AML-193 (cell line): ENCODE results near the gene ACVR2B.

Experiments
- DNase-seq, 2 experiments: peaks; one replicate each; lab custom pipeline; 2025; lab: John Stamatoyannopoulos, UW

ACVR2B gene

GRCh38 chr3:38458796-38459498 lies 5.3 kb downstream of the ACVR2B start:
- no peak for DNase-seq

- no peak for DNase-seq
Measured at GRCh38 chr3:38459499-38460048, 5.9 kb downstream of the ACVR2B start.

- no peak for DNase-seq
Measured at GRCh38 chr3:38460377-38461270, 6.9 kb downstream of the ACVR2B start.

GRCh38 chr3:38465588-38466154 lies 12.0 kb downstream of the ACVR2B start:
- no peak for DNase-seq

GRCh38 chr3:38468765-38469164 lies 15.1 kb downstream of the ACVR2B start:
- DNase-seq: no peak

GRCh38 chr3:38469852-38470251 lies 16.2 kb downstream of the ACVR2B start:
- DNase-seq: no peak

- no peak for DNase-seq
Measured at GRCh38 chr3:38471260-38471857, 17.7 kb downstream of the ACVR2B start.

GRCh38 chr3:38472342-38472741 lies 18.7 kb downstream of the ACVR2B start:
- DNase-seq: no peak

GRCh38 chr3:38473229-38473628 lies 19.5 kb downstream of the ACVR2B start:
- no peak for DNase-seq

GRCh38 chr3:38474928-38475605 lies 21.4 kb downstream of the ACVR2B start:
- no peak for DNase-seq

GRCh38 chr3:38475716-38476115 lies 22.0 kb downstream of the ACVR2B start:
- no peak for DNase-seq

GRCh38 chr3:38476157-38476756 lies 22.6 kb downstream of the ACVR2B start:
- no peak for DNase-seq

- no peak for DNase-seq
Measured at GRCh38 chr3:38477057-38477820, 23.5 kb downstream of the ACVR2B start.

- DNase-seq: no peak
Measured at GRCh38 chr3:38477839-38478450, 24.3 kb downstream of the ACVR2B start.

GRCh38 chr3:38478901-38479300 lies 25.2 kb downstream of the ACVR2B start:
- DNase-seq: no peak

GRCh38 chr3:38479431-38480092 lies 25.9 kb downstream of the ACVR2B start:
- DNase-seq: peak; percentile 66 to 70

- no peak for DNase-seq
Measured at GRCh38 chr3:38480093-38480445, 26.4 kb downstream of the ACVR2B start.

- no peak for DNase-seq
Measured at GRCh38 chr3:38480930-38481329, 27.2 kb downstream of the ACVR2B start.

GRCh38 chr3:38482951-38483350 lies 29.3 kb downstream of the ACVR2B start:
- no peak for DNase-seq

- DNase-seq: no peak
Measured at GRCh38 chr3:38487323-38487722, 33.6 kb downstream of the ACVR2B start.
